Lower lobe of right lung (tissue), 2 donors: ENCODE measurements around the gene ADAD2. TPM values are rescaled to one million over a fixed set of nuclear protein-coding genes. Genes with fewer than 3 reads are reported as not detected.

Experiments
- ATAC-seq, 2 donors: fragments of 200-7000 bp; cut with Tn5 transposase; one replicate each; pipeline ENCODE4 v1.9.1; 2020 to 2022; ENCODE audit warnings: mild to moderate bottlenecking in 2 of 2, moderate library complexity in 2 of 2
- DNase-seq: peaks from one replicate; pipeline ENCODE4 v3.0.0-alpha.2; 2020
- H3K27ac ChIP-seq: fragments of 200-600 bp; one replicate; pipeline ENCODE4 v1.8.0; 2022
- H3K27me3 ChIP-seq: fragments of 200-600 bp; one replicate; pipeline ENCODE4 v1.8.0; 2022; ENCODE audit warnings: low read depth
- H3K36me3 ChIP-seq: fragments of 200-600 bp; one replicate; pipeline ENCODE4 v1.8.0; 2022; ENCODE audit warnings: mild to moderate bottlenecking
- H3K4me1 ChIP-seq: fragments of 200-600 bp; one replicate; pipeline ENCODE4 v1.8.0; 2022
- H3K4me3 ChIP-seq: fragments of 200-600 bp; one replicate; pipeline ENCODE4 v1.8.0; 2022; ENCODE audit warnings: mild to moderate bottlenecking
- H3K9me3 ChIP-seq: fragments of 200-600 bp; one replicate; pipeline ENCODE4 v1.8.0; 2022
- intact Hi-C: fragments of 100-400 bp; cut with DNase I; formaldehyde crosslinking; loops from one replicate; pipeline ENCODE4 v1.11.0; 2022
- total RNA-seq: library from RNA; stranded (reverse); fragmentation: NEBNext Ultra II Directional; extraction: Animal tissue kit (Norgen Biotek cat#: 25700); gene quantifications from one replicate; pipeline ENCODE4 v1.2.1, GENCODE V29; 2021
- TF ChIP-seq, protein P1 (sequence below): fragments of 200-600 bp; IDR thresholded peaks from one replicate; pipeline ENCODE4 v1.8.0; 2022; ENCODE audit warnings: antibody characterized with exemption, mild to moderate bottlenecking
- donor health status: DM: no; HTN: yes; CAD: no; lungs with severe emphysema.

The ADAD2 gene
- total RNA-seq, 1 donor from 2014 or later, result not detected

DNA sequence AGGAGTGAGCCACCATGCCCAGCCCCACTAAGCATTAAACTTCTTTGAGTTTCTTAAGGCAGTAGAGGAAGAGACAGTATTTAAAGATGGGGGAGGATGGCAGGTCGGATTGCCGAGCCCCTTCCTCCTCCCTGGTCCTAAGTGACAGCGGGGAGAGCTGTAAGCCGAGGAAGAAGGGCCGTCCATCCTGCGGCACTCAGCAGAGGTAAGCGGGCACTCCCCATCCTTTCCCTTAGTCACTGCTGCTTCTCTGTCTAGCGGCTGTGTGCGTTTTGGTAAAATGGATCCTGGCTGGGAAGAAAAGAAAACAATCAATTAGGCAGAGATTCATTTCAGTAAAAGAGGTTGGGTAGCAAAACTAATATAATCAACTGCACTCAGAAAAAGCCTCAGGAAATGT is 31.9 kb upstream of the ADAD2 start:
- TF ChIP-seq, protein P1, sequence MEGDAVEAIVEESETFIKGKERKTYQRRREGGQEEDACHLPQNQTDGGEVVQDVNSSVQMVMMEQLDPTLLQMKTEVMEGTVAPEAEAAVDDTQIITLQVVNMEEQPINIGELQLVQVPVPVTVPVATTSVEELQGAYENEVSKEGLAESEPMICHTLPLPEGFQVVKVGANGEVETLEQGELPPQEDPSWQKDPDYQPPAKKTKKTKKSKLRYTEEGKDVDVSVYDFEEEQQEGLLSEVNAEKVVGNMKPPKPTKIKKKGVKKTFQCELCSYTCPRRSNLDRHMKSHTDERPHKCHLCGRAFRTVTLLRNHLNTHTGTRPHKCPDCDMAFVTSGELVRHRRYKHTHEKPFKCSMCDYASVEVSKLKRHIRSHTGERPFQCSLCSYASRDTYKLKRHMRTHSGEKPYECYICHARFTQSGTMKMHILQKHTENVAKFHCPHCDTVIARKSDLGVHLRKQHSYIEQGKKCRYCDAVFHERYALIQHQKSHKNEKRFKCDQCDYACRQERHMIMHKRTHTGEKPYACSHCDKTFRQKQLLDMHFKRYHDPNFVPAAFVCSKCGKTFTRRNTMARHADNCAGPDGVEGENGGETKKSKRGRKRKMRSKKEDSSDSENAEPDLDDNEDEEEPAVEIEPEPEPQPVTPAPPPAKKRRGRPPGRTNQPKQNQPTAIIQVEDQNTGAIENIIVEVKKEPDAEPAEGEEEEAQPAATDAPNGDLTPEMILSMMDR, result no peak
- intact Hi-C loops, result no loop called here
- DNase-seq, result no peak
- Histone ChIP-seq H3K27me3 (peaks cover 11% of the 10 kb centered on the region), H3K36me3 (no peaks in the 10 kb centered on the region), H3K4me1 (no peaks in the 10 kb centered on the region), H3K4me3 (no peak overlapping the region), H3K9me3 (no peaks in the 10 kb centered on the region), H3K27ac (no peak overlapping the region)
- no peak for ATAC-seq

DNA sequence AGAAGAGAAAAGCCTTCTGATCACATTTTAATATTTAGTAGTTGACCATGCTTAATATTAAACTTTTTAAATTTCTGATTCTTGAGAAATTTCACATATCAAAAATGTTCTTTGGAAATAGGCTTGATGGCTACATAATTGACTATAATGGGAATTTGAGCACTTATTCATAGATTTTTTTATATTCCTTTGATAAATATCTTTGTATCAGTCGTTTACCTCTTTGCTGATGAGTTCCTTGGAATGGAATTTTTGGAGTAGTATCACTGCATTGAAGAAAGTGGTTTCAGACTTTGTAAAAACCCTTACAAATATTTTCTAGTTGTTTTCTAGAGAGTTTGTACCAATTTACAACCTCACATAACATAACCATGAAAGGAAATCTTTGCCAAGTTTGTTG is 31.2 kb upstream of the ADAD2 start:
- no peak overlapping the region for H3K27ac ChIP-seq
- TF ChIP-seq, protein P1, result no peak
- intact Hi-C loops, result no loop called here
- DNase-seq (no peak), ATAC-seq (no peak)
- no peak overlapping the region for H3K4me3 ChIP-seq
- H3K36me3 ChIP-seq, result no peaks in the 10 kb centered on the region
- H3K9me3 ChIP-seq, result no peaks in the 10 kb centered on the region
- H3K4me1 ChIP-seq, result no peaks in the 10 kb centered on the region
- H3K27me3 ChIP-seq, result peaks cover 11% of the 10 kb centered on the region

DNA sequence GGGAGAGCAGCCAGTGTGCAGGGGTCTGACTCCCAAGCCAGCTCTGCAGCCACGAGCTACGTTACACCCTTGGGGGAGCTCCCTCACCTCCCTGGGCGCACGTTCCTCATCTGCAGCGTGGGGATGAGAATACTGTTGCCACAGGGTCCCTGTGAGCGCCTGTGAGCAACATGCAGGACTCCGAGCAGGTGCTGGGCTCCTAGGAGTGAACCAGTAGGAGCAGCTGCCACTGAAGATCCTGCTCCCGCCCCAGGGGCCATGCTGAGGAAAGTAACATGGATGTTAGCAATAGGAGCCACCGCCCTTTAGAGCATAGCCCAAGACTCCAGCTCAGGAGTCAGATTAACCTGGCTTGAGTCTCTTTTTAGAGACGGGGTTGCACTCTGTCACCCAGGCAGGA is 29.9 kb upstream of the ADAD2 start:
- no peak overlapping the region for H3K27ac ChIP-seq
- H3K27me3 ChIP-seq, result peaks cover 11% of the 10 kb centered on the region
- intact Hi-C loops, result no loop called here
- ATAC-seq (no peak), DNase-seq (no peak)
- no peaks in the 10 kb centered on the region for H3K4me1 ChIP-seq
- H3K9me3 ChIP-seq, result no peaks in the 10 kb centered on the region
- TF ChIP-seq, protein P1, result no peak
- no peak overlapping the region for H3K4me3 ChIP-seq
- no peaks in the 10 kb centered on the region for H3K36me3 ChIP-seq

DNA sequence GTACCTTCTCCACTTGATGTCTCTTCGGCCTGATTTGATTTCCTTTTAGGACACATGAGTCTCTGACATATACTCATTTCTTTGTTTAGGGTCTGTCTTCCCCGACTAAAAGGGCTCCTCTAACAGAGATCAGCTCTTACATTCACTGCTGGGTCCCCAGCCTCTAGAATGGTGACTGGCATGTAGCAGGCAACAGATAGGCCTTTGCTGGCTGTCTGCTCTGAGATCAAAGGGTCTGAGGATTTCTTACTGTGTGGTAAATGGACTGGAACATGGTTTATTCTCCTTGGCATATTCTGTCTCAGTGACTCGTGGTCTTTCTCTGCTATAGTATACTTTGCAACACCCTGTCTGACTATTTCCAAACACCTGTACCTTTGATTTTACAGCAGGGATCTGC is 29.2 kb upstream of the ADAD2 start:
- intact Hi-C loops, result no loop called here
- ATAC-seq, result no peak
- TF ChIP-seq, protein P1, result no peak
- no peaks in the 10 kb centered on the region for H3K4me1 ChIP-seq
- peaks cover 11% of the 10 kb centered on the region for H3K27me3 ChIP-seq
- H3K9me3 ChIP-seq, result no peaks in the 10 kb centered on the region
- H3K4me3 ChIP-seq, result no peak overlapping the region
- DNase-seq, result no peak
- no peak overlapping the region for H3K27ac ChIP-seq
- H3K36me3 ChIP-seq, result no peaks in the 10 kb centered on the region

DNA sequence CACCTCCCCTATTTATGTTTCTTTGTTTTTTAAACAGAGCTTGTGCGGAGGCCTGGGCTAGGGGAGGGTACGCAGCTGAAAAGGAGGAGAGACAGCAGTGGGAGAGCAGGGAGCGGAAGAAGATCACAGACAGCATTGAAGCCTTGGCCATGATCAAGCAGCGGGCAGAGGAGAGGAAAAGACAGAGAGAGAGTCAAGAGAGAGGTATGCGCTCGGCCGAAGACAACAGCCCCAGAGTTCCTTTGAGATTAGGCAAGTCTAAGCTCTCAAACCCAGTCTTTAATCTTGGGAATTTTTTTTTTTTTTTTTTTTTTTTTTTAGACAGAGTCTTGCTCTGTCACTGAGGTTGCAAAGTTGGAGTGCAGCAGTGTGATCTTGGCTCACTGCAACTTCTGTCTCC is 25.2 kb upstream of the ADAD2 start:
- Histone ChIP-seq H3K36me3 (no peaks in the 10 kb centered on the region), H3K27me3 (peaks cover 8% of the 10 kb centered on the region)
- DNase-seq, result no peak

More for the DNA sequence above, 25.2 kb upstream of the ADAD2 start:
- H3K4me1 ChIP-seq, result no peaks in the 10 kb centered on the region
- H3K9me3 ChIP-seq, result no peaks in the 10 kb centered on the region
- ATAC-seq, result no peak
- TF ChIP-seq, protein P1, result no peak
- no peak overlapping the region for H3K27ac ChIP-seq
- intact Hi-C loops, result no loop called here
- H3K4me3 ChIP-seq, result no peak overlapping the region
